GM12878 (cell line): ENCODE results near the gene RALB. TPM values are rescaled to one million over a fixed set of nuclear protein-coding genes. Genes with fewer than 3 reads are reported as not detected.
A peak's percentile ranks its signal among the peaks of the same experiment; 100 is the strongest.

ENCODE experiments used
- ATAC-seq: fragments of 200-7000 bp; cut with Tn5 transposase; 3 replicates; pipeline ENCODE4 v1.9.1; 2020; ENCODE audit warnings: mild to moderate bottlenecking, moderate library complexity
- BruUV-seq: library from RNA; stranded (reverse); fragments of 400-500 nt; replicated peaks from 2 replicates; lab custom pipeline; 2021; lab: Mats Ljungman, UMichigan
- CTCF ChIA-PET: fragments of 300-600 bp; sonication (Branson Sonifier 250); formaldehyde crosslinking; extraction: SDS; loops from one replicate; lab custom pipeline; 2021; ENCODE audit warnings: inconsistent platforms; lab: Yijun Ruan, JAX
- POLR2A ChIA-PET: fragments of 350-600 bp; formaldehyde crosslinking; extraction: SDS; loops from one replicate; lab custom pipeline; 2021; ENCODE audit warnings: inconsistent platforms; lab: Charles Lee
- RAD21 ChIA-PET: fragments of 300-600 bp; sonication (Branson Sonifier 250); formaldehyde crosslinking; loops from one replicate; lab custom pipeline; 2023; ENCODE audit warnings: antibody characterized with exemption; ENCODE audit not compliant: unreplicated experiment; lab: Charles Lee
- SMC1A ChIA-PET: fragments of 300-600 bp; sonication (Branson Sonifier 250); formaldehyde crosslinking; loops from one replicate; lab custom pipeline; 2023; ENCODE audit not compliant: unreplicated experiment, uncharacterized antibody; lab: Charles Lee
- DNase-seq: peaks from one replicate; pipeline ENCODE4 v3.0.0-alpha.2; 2011; ENCODE audit warnings: low read depth, low spot score
- FAIRE-seq: peaks from 3 replicates; lab custom pipeline; 2011; peaks lifted over from hg19 to GRCh38; lab: Jason Lieb, UNC
- H2AFZ ChIP-seq: 2 replicates; pipeline ENCODE4 v1.6.0; 2011; ENCODE audit warnings: low read depth, low read length, control low read depth; ENCODE audit not compliant: control insufficient read depth
- H3K27ac ChIP-seq: 2 replicates; pipeline ENCODE4 v1.5.1; 2011; ENCODE audit warnings: control low read depth; ENCODE audit not compliant: control insufficient read depth, insufficient read depth
- H3K27me3 ChIP-seq, 2 experiments: replicated peaks in 1 of 2; 2 replicates each; pipeline versions ENCODE4 v1.6.0 to v1.6.1; 2011; ENCODE audit warnings: low read length in 1 of 2; ENCODE audit not compliant: control insufficient read depth in 2 of 2, insufficient read depth in 2 of 2
- H3K36me3 ChIP-seq, 2 experiments: 2 replicates each; pipeline ENCODE4 v1.5.1; 2011; ENCODE audit warnings: low read length in 1 of 2; ENCODE audit not compliant: control insufficient read depth in 2 of 2, insufficient read depth in 2 of 2
- H3K4me1 ChIP-seq: 2 replicates; pipeline ENCODE4 v1.6.1; 2011; ENCODE audit warnings: mild to moderate bottlenecking, low read length, moderate library complexity, mixed read lengths; ENCODE audit not compliant: control insufficient read depth, insufficient read depth
- H3K4me2 ChIP-seq: 2 replicates; pipeline ENCODE4 v1.6.0; 2011; ENCODE audit warnings: control low read depth; ENCODE audit not compliant: control insufficient read depth, insufficient read depth
- H3K4me3 ChIP-seq: fragments of 200-600 bp; sonication (generic); 2 replicates; pipeline ENCODE4 v1.5.1; 2016
- H3K79me2 ChIP-seq: 2 replicates; pipeline ENCODE4 v1.6.0; 2011; ENCODE audit warnings: low read length; ENCODE audit not compliant: control insufficient read depth, insufficient read depth
- H3K9ac ChIP-seq: 2 replicates; pipeline ENCODE4 v1.8.0; 2011; ENCODE audit warnings: low read length, control low read depth, mixed read lengths; ENCODE audit not compliant: control insufficient read depth, insufficient read depth
- H3K9me3 ChIP-seq: replicated peaks from 3 replicates; pipeline ENCODE4 v1.5.1; 2011; ENCODE audit warnings: mild to moderate bottlenecking, low read length; ENCODE audit not compliant: control insufficient read depth, insufficient read depth
- H4K20me1 ChIP-seq: 2 replicates; pipeline ENCODE4 v1.6.0; 2011; ENCODE audit not compliant: control insufficient read depth, insufficient read depth
- CEBPB ChIP-seq, 2 experiments: fragments of 150-350 bp in 1 of 2; IDR thresholded peaks; 2 replicates each; pipeline ENCODE4 v1.6.1; 2012 to 2014; ENCODE audit warnings: low read depth in 2 of 2, low read length in 2 of 2, borderline replicate concordance in 1 of 2, inconsistent platforms in 1 of 2
- CREB1 ChIP-seq: IDR thresholded peaks from 2 replicates; pipeline ENCODE4 v1.6.1; 2012; ENCODE audit warnings: low read depth, mild to moderate bottlenecking, inconsistent platforms
- FOXK2 ChIP-seq: fragments of 450-650 bp; IDR thresholded peaks from 2 replicates; pipeline ENCODE4 v1.6.1; 2017; ENCODE audit warnings: mild to moderate bottlenecking, moderate library complexity
- HDAC6 ChIP-seq: fragments of 200-600 bp; sonication (generic); IDR thresholded peaks from one replicate; pipeline ENCODE4 v1.8.0; 2017; ENCODE audit warnings: antibody characterized with exemption; ENCODE audit not compliant: unreplicated experiment
- LARP7 ChIP-seq: fragments of 450-650 bp; IDR thresholded peaks from 2 replicates; pipeline ENCODE4 v1.6.1; 2017; ENCODE audit warnings: mild to moderate bottlenecking
- MYB ChIP-seq: fragments of 150-350 bp; IDR thresholded peaks from 2 replicates; pipeline ENCODE4 v1.6.1; 2014; ENCODE audit warnings: mild to moderate bottlenecking, low read depth, low read length, borderline replicate concordance
- NFYB ChIP-seq: IDR thresholded peaks from 2 replicates; pipeline ENCODE4 v1.6.1; 2011; ENCODE audit warnings: low read depth, mild to moderate bottlenecking, low read length, improper control_type of control experiment, moderate library complexity; ENCODE audit not compliant: insufficient read depth
- NR2C1 ChIP-seq: fragments of 450-650 bp; IDR thresholded peaks from 2 replicates; pipeline ENCODE4 v1.6.1; 2017; ENCODE audit warnings: antibody characterized with exemption, mild to moderate bottlenecking, moderate library complexity
- SMARCA5 ChIP-seq: fragments of 450-650 bp; IDR thresholded peaks from 2 replicates; pipeline ENCODE4 v1.6.1; 2017; ENCODE audit warnings: mild to moderate bottlenecking
- SPI1 ChIP-seq: IDR thresholded peaks from 2 replicates; pipeline ENCODE4 v1.6.1; 2011; ENCODE audit warnings: low read depth, mild to moderate bottlenecking, low read length, moderate library complexity, borderline replicate concordance; ENCODE audit not compliant: insufficient read depth
- STAT3 ChIP-seq: IDR thresholded peaks from 2 replicates; pipeline ENCODE4 v1.6.1; 2011; ENCODE audit warnings: low read depth, low read length, improper control_type of control experiment
- SUZ12 ChIP-seq: fragments of 200-600 bp; sonication (generic); IDR thresholded peaks from one replicate; pipeline ENCODE4 v1.6.1; 2018; ENCODE audit warnings: antibody characterized with exemption, mild to moderate bottlenecking; ENCODE audit not compliant: unreplicated experiment
- WGBS: methylation state at CpG from one replicate; pipeline ENCODE4 v1.1.6; 2016; ENCODE audit warnings: low lambda C conversion rate; ENCODE audit not compliant: insufficient replicate concordance, insufficient coverage; ENCODE audit errors: missing lambda C conversion rate; 5-methylcytosine and 5-hydroxymethylcytosine counted together
- in situ Hi-C: fragments of 300-500 bp; cut with MboI; formaldehyde crosslinking; loops from 9 replicates; pipeline ENCODE4 v1.14.3; 2018; ENCODE audit warnings: mixed read lengths
- intact Hi-C: fragments of 100-400 bp; cut with micrococcal nuclease; formaldehyde crosslinking; loops from one replicate; pipeline ENCODE4 v1.14.2; 2022; ENCODE audit not compliant: unreplicated experiment
- polyA plus RNA-seq, 11 experiments: library from polyadenylated mRNA; depleted of rRNA in 4 of 11; unstranded in 6 of 11; stranded (reverse) in 5 of 11; fragments of >200 nt; fragmentation: Nextera tagmentation in 4 of 11; fragmentation: Illumina TruSeq in 1 of 11; extraction: Ambion mirVana in 4 of 11; extraction: Trizol in 1 of 11; gene quantifications; 1 replicate in 1 of 11; 2 replicates in 10 of 11; pipeline versions ENCODE4 v1.2.1 to v1.2.3, GENCODE V29; 2011 to 2016; ENCODE audit warnings: inconsistent platforms in 2 of 11, missing spikeins in 2 of 11, low read depth in 1 of 11
- total RNA-seq, 4 experiments: library from RNA; depleted of rRNA in 3 of 4; stranded (reverse); fragments of >200 nt in 3 of 4; fragmentation: Illumina TruSeq in 1 of 4; extraction: Trizol in 1 of 4; gene quantifications; 2 replicates each; pipeline versions ENCODE4 v1.2.1 to v1.2.3, GENCODE V29; 2013 to 2021

The RALB gene
- total and polyA plus RNA-seq, 10 of the 15 experiments (the other 5 are each of a cell fraction or from before 2014, with no cell fraction given) = 8.3 to 54.0 (median 24.2) TPM

GRCh38 chr2:120269076-120269744 is 16.6 kb downstream of the RALB start:
- peaks cover 8% of the 10 kb centered on the region; the same call in 1 of the 2 replicates for H3K4me1 ChIP-seq
- peaks cover 5% of the 10 kb centered on the region for H3K9me3 ChIP-seq
- RAD21 ChIA-PET = no interaction called here
- BruUV-seq = no TSS peak
- intact Hi-C loops (no loop called here), in situ Hi-C loops (no loop called here)
- DNase-seq = no peak
- SMC1A ChIA-PET = interaction anchor here (1.0 to 1.3 kb wide), 4 partner anchors 14 to 65 kb away, joined by 3 to 4 read pairs (median 3); no protein-coding TSS in a partner anchor
- H3K27me3 ChIP-seq = no peaks in the 10 kb centered on the region
- no peaks in the 10 kb centered on the region for H4K20me1 ChIP-seq
- CTCF ChIA-PET = interaction anchor here (0.9 to 2.0 kb wide), 2 partner anchors 14 to 44 kb away, joined by 5 to 6 read pairs; no protein-coding TSS in a partner anchor
- H3K4me3 ChIP-seq = no peak overlapping the region
- H3K79me2 ChIP-seq = peaks cover 20% of the 10 kb centered on the region
- H2AFZ ChIP-seq = no peak overlapping the region
- peaks cover 0 to 4% of the 10 kb centered on the region in 2 experiments; a peak in 1 of 4 replicates for H3K36me3 ChIP-seq
- TF ChIP-seq NFYB = peak; percentile 69
- TF ChIP-seq CEBPB (IDR thresholded peaks at IDR 0.05; ENCODE audit: borderline replicate concordance in 1 of 2, low read depth in 2 of 2, low read length in 2 of 2) = no peak
- TF ChIP-seq, all 136 proteins: peak for 1
- Histone ChIP-seq H3K9ac (no peak overlapping the region), H3K4me2 (no peak overlapping the region), H3K27ac (no peak overlapping the region)
- POLR2A ChIA-PET = interaction anchor here (0.5 to 0.6 kb wide), 2 partner anchors 12 to 14 kb away, joined by 3 to 4 read pairs; no protein-coding TSS in a partner anchor
- ATAC-seq = no peak
- WGBS = 97% methylated on average over 11 of the region's 11 CpGs
- no peak for FAIRE-seq

GRCh38 chr2:120269816-120270215 is 17.2 kb downstream of the RALB start:
- ChIA-PET RAD21 (no interaction called here), POLR2A (interaction anchor here (1.1 kb wide), 1 partner anchor 9 kb away, joined by 4 read pairs; no protein-coding TSS in a partner anchor), CTCF (interaction anchor here (0.8 to 2.0 kb wide), 3 partner anchors 13 to 43 kb away, joined by 4 to 6 read pairs (median 5); no protein-coding TSS in a partner anchor), SMC1A (interaction anchor here (0.6 to 1.3 kb wide), 6 partner anchors 13 to 66 kb away, joined by 3 to 4 read pairs (median 3); no protein-coding TSS in a partner anchor)
- Histone ChIP-seq H2AFZ (no peak overlapping the region), H4K20me1 (no peaks in the 10 kb centered on the region), H3K4me3 (no peak overlapping the region), H3K27ac (no peak overlapping the region), H3K4me2 (no peak overlapping the region), H3K79me2 (peaks cover 19% of the 10 kb centered on the region), H3K9ac (no peak overlapping the region), H3K36me3 (peaks cover 0 to 4% of the 10 kb centered on the region in 2 experiments; a peak in 1 of 4 replicates), H3K4me1 (peaks cover 8% of the 10 kb centered on the region; the same call in 1 of the 2 replicates), H3K27me3 (no peaks in the 10 kb centered on the region), H3K9me3 (peaks cover 5% of the 10 kb centered on the region)
- FAIRE-seq = no peak
- TF ChIP-seq SMARCA5 (no peak), STAT3 (no peak), HDAC6 (no peak), MYB (no peak), CREB1 (no peak), NR2C1 (no peak), FOXK2 (no peak), SPI1 (no peak), LARP7 (no peak), SUZ12 (no peak)
- WGBS = 95% methylated on average over 1 of the region's 1 CpG
- no peak for ATAC-seq
- in situ Hi-C loops (no loop called here), intact Hi-C loops (no loop called here)
- no peak for DNase-seq
- BruUV-seq = no TSS peak
